PC-3 (cell line): ENCODE results near the gene DCAKD. TPM values are rescaled to one million over a fixed set of nuclear protein-coding genes. Genes with fewer than 3 reads are reported as not detected.

Source experiments
- ATAC-seq: fragments of 200-7000 bp; cut with Tn5 transposase; 2 replicates; pipeline ENCODE4 v1.9.1; 2020; ENCODE audit warnings: mild to moderate bottlenecking, moderate library complexity
- BruUV-seq: library from RNA; stranded (reverse); fragments of 400-500 nt; replicated peaks from 2 replicates; lab custom pipeline; 2021; lab: Mats Ljungman, UMichigan
- CTCF ChIA-PET: fragments of 300-600 bp; sonication (Branson Sonifier 250); formaldehyde crosslinking; loops from one replicate; lab custom pipeline; 2022; ENCODE audit warnings: antibody characterized with exemption; lab: Charles Lee
- POLR2A ChIA-PET: fragments of 300-600 bp; sonication (Branson Sonifier 250); formaldehyde crosslinking; loops from one replicate; lab custom pipeline; 2022; ENCODE audit warnings: antibody characterized with exemption; ENCODE audit not compliant: unreplicated experiment; lab: Charles Lee
- DNase-seq: peaks from one replicate; pipeline ENCODE4 v3.0.0-alpha.2; 2015
- H2AFZ ChIP-seq: fragments of 300-600 bp; sonication (generic); 2 replicates; pipeline ENCODE4 v1.6.0; 2016; ENCODE audit warnings: antibody characterized with exemption, low read length
- H3F3A ChIP-seq: fragments of 300-600 bp; sonication (generic); one replicate; pipeline ENCODE4 v1.6.0; 2017; ENCODE audit warnings: antibody characterized with exemption, low read length, control low read depth, mild to moderate bottlenecking; ENCODE audit not compliant: unreplicated experiment
- H3K27ac ChIP-seq: fragments of 300-600 bp; sonication (generic); 2 replicates; pipeline ENCODE4 v1.5.1; 2016; ENCODE audit warnings: mild to moderate bottlenecking, low read length
- H3K27me3 ChIP-seq: fragments of 300-600 bp; sonication (generic); 2 replicates; pipeline ENCODE4 v1.6.1; 2016; ENCODE audit warnings: low read length, mixed read lengths
- H3K36me3 ChIP-seq: fragments of 300-600 bp; sonication (generic); 2 replicates; pipeline ENCODE4 v1.6.1; 2016; ENCODE audit warnings: low read depth, mixed run types, low read length, mixed read lengths
- H3K4me1 ChIP-seq: fragments of 300-600 bp; sonication (generic); 2 replicates; pipeline ENCODE4 v1.5.1; 2016; ENCODE audit warnings: low read length; ENCODE audit not compliant: insufficient read depth
- H3K4me2 ChIP-seq: fragments of 300-600 bp; sonication (generic); 2 replicates; pipeline ENCODE4 v1.6.0; 2016; ENCODE audit warnings: low read length
- H3K4me3 ChIP-seq: fragments of 300-600 bp; sonication (generic); 2 replicates; pipeline ENCODE4 v1.5.1; 2016; ENCODE audit warnings: mild to moderate bottlenecking, low read length, mixed read lengths
- H3K79me2 ChIP-seq: fragments of 300-600 bp; sonication (generic); 2 replicates; pipeline ENCODE4 v1.6.1; 2017; ENCODE audit warnings: low read length, mixed read lengths
- H3K9ac ChIP-seq: fragments of 300-600 bp; sonication (generic); 2 replicates; pipeline ENCODE4 v1.6.0; 2016; ENCODE audit warnings: mild to moderate bottlenecking, low read length
- H3K9me2 ChIP-seq: fragments of 300-600 bp; sonication (generic); replicated peaks from 2 replicates; pipeline ENCODE4 v1.6.1; 2016; ENCODE audit warnings: mixed run types, low read length, mixed read lengths
- H3K9me3 ChIP-seq: fragments of 300-600 bp; sonication (generic); 2 replicates; pipeline ENCODE4 v1.6.1; 2016; ENCODE audit warnings: low read length, mixed read lengths
- H4K20me1 ChIP-seq: fragments of 300-600 bp; sonication (generic); 2 replicates; pipeline ENCODE4 v1.6.1; 2016; ENCODE audit warnings: low read length, mixed read lengths
- CTCF ChIP-seq: fragments of 300-600 bp; sonication (generic); conservative IDR thresholded peaks from 2 replicates; pipeline ENCODE4 v1.5.1; 2017; ENCODE audit warnings: antibody characterized with exemption, low read depth, mild to moderate bottlenecking, low read length
- EZH2 ChIP-seq: fragments of 300-600 bp; sonication (generic); IDR thresholded peaks from one replicate; pipeline ENCODE4 v1.6.1; 2017; ENCODE audit warnings: antibody characterized with exemption, mild to moderate bottlenecking, low read length; ENCODE audit not compliant: unreplicated experiment
- EZH2phosphoT487 ChIP-seq: fragments of 300-600 bp; sonication (generic); IDR thresholded peaks from 2 replicates; pipeline ENCODE4 v1.6.1; 2018; ENCODE audit warnings: mild to moderate bottlenecking, antibody characterized with exemption, low read length, borderline replicate concordance
- intact Hi-C: fragments of 100-400 bp; cut with micrococcal nuclease; formaldehyde crosslinking; loops from 2 replicates; pipeline ENCODE4 v1.9.0; 2023
- total RNA-seq: library from RNA; depleted of rRNA; stranded (reverse); fragments of >200 nt; gene quantifications from 2 replicates; pipeline ENCODE4 v1.2.3, GENCODE V29; 2014

Gene DCAKD
- total RNA-seq, 1 experiment from 2014 or later: 56.2 TPM

DNA sequence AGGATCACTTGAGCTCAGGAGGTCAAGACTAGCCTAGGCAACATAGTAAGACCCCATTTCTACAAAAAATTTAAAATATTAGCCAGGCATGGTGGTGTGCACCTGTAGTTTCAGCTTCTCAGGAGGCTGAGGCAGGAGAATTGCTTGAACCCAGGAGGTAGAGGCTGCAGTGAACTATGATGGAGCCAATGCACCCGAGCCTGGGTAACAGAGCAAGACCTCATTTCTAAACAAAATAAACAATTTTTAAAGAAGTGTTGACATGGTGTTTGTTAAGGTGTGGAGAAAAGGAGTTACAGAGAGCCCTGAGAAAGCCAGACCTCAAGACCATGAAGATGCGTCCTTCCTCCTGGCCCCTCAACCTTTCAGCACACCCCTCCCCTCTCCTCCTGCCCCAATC, 45.7 kb downstream of the DCAKD start:
- no peaks in the 10 kb centered on the region for H3F3A ChIP-seq
- H3K27ac ChIP-seq: no peak overlapping the region

GRCh38 chr17:45004388-45004787, 47.0 kb downstream of the DCAKD start:
- Histone ChIP-seq H3K4me3 (no peak overlapping the region), H3K9me3 (no peaks in the 10 kb centered on the region), H3K79me2 (no peaks in the 10 kb centered on the region), H3K27me3 (no peaks in the 10 kb centered on the region), H3K27ac (no peak overlapping the region), H4K20me1 (no peaks in the 10 kb centered on the region), H3F3A (no peaks in the 10 kb centered on the region), H3K36me3 (no peaks in the 10 kb centered on the region), H2AFZ (no peak overlapping the region), H3K9ac (no peak overlapping the region), H3K4me2 (no peak overlapping the region), H3K9me2 (no peaks in the 10 kb centered on the region), H3K4me1 (no peaks in the 10 kb centered on the region)
- intact Hi-C loops: no loop called here
- POLR2A ChIA-PET: no interaction called here
- TF ChIP-seq EZH2 (no peak), EZH2phosphoT487 (no peak), CTCF (no peak)
- ATAC-seq (no peak), DNase-seq (no peak)
- no TSS peak for BruUV-seq
- CTCF ChIA-PET: no interaction called here

More for the DNA sequence above, 45.7 kb downstream of the DCAKD start:
- ATAC-seq: no peak
- TF ChIP-seq CTCF: no peak
- no peak for TF ChIP-seq EZH2
- TF ChIP-seq EZH2phosphoT487: no peak
- no peaks in the 10 kb centered on the region for H4K20me1 ChIP-seq
- H3K36me3 ChIP-seq: no peaks in the 10 kb centered on the region
- H3K9ac ChIP-seq: no peak overlapping the region
- CTCF ChIA-PET: interaction anchor here (0.6 kb wide), 1 partner anchor 242 kb away, joined by 3 read pairs; no protein-coding TSS in a partner anchor
- no peaks in the 10 kb centered on the region for H3K27me3 ChIP-seq
- no peak overlapping the region for H3K4me2 ChIP-seq
- H2AFZ ChIP-seq: no peak overlapping the region
- no TSS peak for BruUV-seq
- no peak overlapping the region for H3K4me3 ChIP-seq
- no peak for DNase-seq
- no peaks in the 10 kb centered on the region for H3K9me2 ChIP-seq
- no peaks in the 10 kb centered on the region for H3K79me2 ChIP-seq
- intact Hi-C loops: no loop called here
- H3K9me3 ChIP-seq: no peaks in the 10 kb centered on the region
- no peaks in the 10 kb centered on the region for H3K4me1 ChIP-seq
- POLR2A ChIA-PET: no interaction called here

DNA sequence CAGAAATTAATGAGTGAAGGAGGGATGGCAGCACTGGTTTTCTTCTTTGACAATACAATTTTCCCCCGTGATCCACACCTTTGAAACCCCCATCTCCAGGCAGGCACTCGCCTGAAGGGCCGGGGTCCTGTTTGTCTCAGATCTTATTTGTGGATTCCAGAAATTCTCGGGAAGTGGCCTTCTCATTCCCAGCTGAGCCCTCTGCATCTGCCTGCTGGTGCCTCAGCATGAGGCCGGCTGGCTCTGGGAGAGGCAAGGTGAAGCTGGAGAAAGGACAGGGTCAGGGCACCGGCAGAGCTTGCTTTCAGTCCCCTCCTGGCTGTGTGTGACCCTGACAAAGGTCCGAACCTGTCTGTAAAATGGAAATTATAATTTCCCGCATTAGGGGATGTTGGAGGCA, 47.6 kb downstream of the DCAKD start:
- ATAC-seq: no peak
- intact Hi-C loops: no loop called here

More for the DNA sequence above, 47.6 kb downstream of the DCAKD start:
- Histone ChIP-seq H3K4me3 (no peak overlapping the region), H3K4me1 (no peaks in the 10 kb centered on the region), H3F3A (no peaks in the 10 kb centered on the region), H3K79me2 (no peaks in the 10 kb centered on the region), H3K36me3 (no peaks in the 10 kb centered on the region), H4K20me1 (no peaks in the 10 kb centered on the region), H2AFZ (no peak overlapping the region), H3K27ac (no peak overlapping the region), H3K9ac (no peak overlapping the region), H3K9me2 (no peaks in the 10 kb centered on the region), H3K9me3 (no peaks in the 10 kb centered on the region), H3K27me3 (no peaks in the 10 kb centered on the region), H3K4me2 (no peak overlapping the region)
- CTCF ChIA-PET: no interaction called here
- TF ChIP-seq CTCF: no peak
- no peak for TF ChIP-seq EZH2phosphoT487
- no peak for TF ChIP-seq EZH2
- POLR2A ChIA-PET: interaction anchor here (0.5 kb wide), 1 partner anchor 33 kb away, joined by 3 read pairs; no protein-coding TSS in a partner anchor
- no TSS peak for BruUV-seq
- DNase-seq: no peak
